K562 (cell line): ENCODE data around the gene CD6.

Source experiments
- BCLAF1 ChIP-seq, 2 experiments: fragments of 450-650 bp in 1 of 2; IDR thresholded peaks; 2 replicates each; pipeline ENCODE4 v1.6.1; 2011 to 2017; ENCODE audit warnings: low read depth in 2 of 2, antibody characterized with exemption in 1 of 2, borderline replicate concordance in 1 of 2, low read length in 1 of 2, mild to moderate bottlenecking in 1 of 2, mixed read lengths in 1 of 2; ENCODE audit not compliant: control insufficient read depth in 1 of 2
- CBX8 ChIP-seq: fragments of 200-600 bp; sonication (generic); IDR thresholded peaks from 2 replicates; pipeline ENCODE4 v1.6.1; 2012; ENCODE audit warnings: borderline replicate concordance, mixed run types, low read depth, mild to moderate bottlenecking, moderate library complexity, mixed read lengths, low read length, control low read depth, inconsistent platforms; ENCODE audit not compliant: poor library complexity, severe bottlenecking; ENCODE audit errors: extremely low read depth
- CEBPB ChIP-seq: fragments of 450-650 bp; IDR thresholded peaks from 2 replicates; pipeline ENCODE4 v1.6.1; 2016; ENCODE audit warnings: missing genetic modification characterization, missing compliant biosample characterization
- EZH2 ChIP-seq: IDR thresholded peaks from 2 replicates; pipeline ENCODE4 v1.6.1; 2012; ENCODE audit warnings: low read depth, mild to moderate bottlenecking, inconsistent platforms, low read length, borderline replicate concordance
- POLR2AphosphoS5 ChIP-seq: IDR thresholded peaks from 2 replicates; pipeline ENCODE4 v1.6.1; 2011; ENCODE audit warnings: mild to moderate bottlenecking, low read depth, low read length, moderate library complexity; ENCODE audit not compliant: control insufficient read depth, insufficient read depth
- TEAD4 ChIP-seq, 2 experiments: sonication (generic) in 1 of 2; formaldehyde crosslinking in 1 of 2; IDR thresholded peaks; 2 replicates each; pipeline versions ENCODE4 v1.6.1 to v1.8.0; 2012 to 2022; ENCODE audit warnings: borderline replicate concordance in 1 of 2, inconsistent platforms in 1 of 2, low read length in 1 of 2, mild to moderate bottlenecking in 1 of 2, missing genetic modification reagents in 1 of 2
- XRCC5 ChIP-seq: fragments of 200-400 bp; formaldehyde crosslinking; IDR thresholded peaks from 2 replicates; pipeline ENCODE4 v1.6.1; 2017; ENCODE audit warnings: low read depth, mild to moderate bottlenecking, low read length
- ZFP30 ChIP-seq: fragments of 250-450 bp; sonication (Bioruptor Pico); IDR thresholded peaks from 2 replicates; pipeline ENCODE4 v1.8.0; 2022; ENCODE audit warnings: moderate library complexity, mild to moderate bottlenecking, inconsistent platforms, borderline replicate concordance
- ZNF263 ChIP-seq: sonication (generic); formaldehyde crosslinking; IDR thresholded peaks from 2 replicates; pipeline ENCODE4 v1.8.0; 2022; ENCODE audit warnings: mild to moderate bottlenecking, missing genetic modification reagents, borderline replicate concordance

- no peak for TF ChIP-seq ZFP30
- TF ChIP-seq BCLAF1 (IDR thresholded peaks at IDR 0.05; ENCODE audit: borderline replicate concordance in 1 of 2, control insufficient read depth in 1 of 2, low read depth in 2 of 2, low read length in 1 of 2) = no peak
- TF ChIP-seq CEBPB (tag) = no peak
- TF ChIP-seq XRCC5 = no peak
- no peak for TF ChIP-seq EZH2
- no peak for TF ChIP-seq ZNF263 (CRISPR knock-in tag)
- TF ChIP-seq TEAD4 (IDR thresholded peaks at IDR 0.05; ENCODE audit: low read length) = no peak
- no peak for TF ChIP-seq TEAD4 (CRISPR knock-in tag; IDR thresholded peaks at IDR 0.05; ENCODE audit: borderline replicate concordance)
- no peak for TF ChIP-seq CBX8
- TF ChIP-seq POLR2AphosphoS5 = no peak
These were observed 45.6 kb upstream of the CD6 start for GRCh38 chr11:60925868-60926267.
